NCI-H69 (cell line): Measurements from ENCODE around the gene APCDD1.
"Not testable (repeated sequence)": the region's sequence is repeated elsewhere in the genome, so short reads cannot be mapped to it uniquely, and the experiment has no call there.

Experiments used
- DNase-seq: peaks from one replicate; lab custom pipeline; 2025; lab: John Stamatoyannopoulos, UW

The APCDD1 gene

GRCh38 chr18:10463096-10463495 is 8.7 kb downstream of the APCDD1 start:
- no peak for DNase-seq

- no peak for DNase-seq
Observed at GRCh38 chr18:10463741-10464140, 9.3 kb downstream of the APCDD1 start.

- not testable (repeated sequence) for DNase-seq
Observed at GRCh38 chr18:10464161-10464648, 9.8 kb downstream of the APCDD1 start.

GRCh38 chr18:10465174-10465939 is 10.9 kb downstream of the APCDD1 start:
- DNase-seq = no peak

GRCh38 chr18:10470429-10470828 is 16.0 kb downstream of the APCDD1 start:
- DNase-seq = no peak

GRCh38 chr18:10471574-10471973 is 17.1 kb downstream of the APCDD1 start:
- DNase-seq = no peak

- no peak for DNase-seq
Observed at GRCh38 chr18:10473132-10473531, 18.7 kb downstream of the APCDD1 start.

GRCh38 chr18:10474309-10474708 is 19.9 kb downstream of the APCDD1 start:
- no peak for DNase-seq

- DNase-seq = no peak
Observed at GRCh38 chr18:10475276-10475653, 20.8 kb downstream of the APCDD1 start.

GRCh38 chr18:10475654-10476291 is 21.3 kb downstream of the APCDD1 start:
- DNase-seq = no peak

GRCh38 chr18:10476338-10476791 is 21.9 kb downstream of the APCDD1 start:
- DNase-seq = peak; percentile 93

GRCh38 chr18:10477121-10477862 is 22.9 kb downstream of the APCDD1 start:
- DNase-seq = peak; percentile 80

- DNase-seq = no peak
Observed at GRCh38 chr18:10477863-10478260, 23.4 kb downstream of the APCDD1 start.

- DNase-seq = no peak
Observed at GRCh38 chr18:10481831-10482230, 27.4 kb downstream of the APCDD1 start.

GRCh38 chr18:10482363-10482984 is 28.0 kb downstream of the APCDD1 start:
- no peak for DNase-seq

GRCh38 chr18:10482985-10483949 is 28.8 kb downstream of the APCDD1 start:
- no peak for DNase-seq

GRCh38 chr18:10485475-10485874 is 31.0 kb downstream of the APCDD1 start:
- DNase-seq = no peak

GRCh38 chr18:10486362-10486761 is 31.9 kb downstream of the APCDD1 start:
- DNase-seq = no peak

GRCh38 chr18:10487154-10487553 is 32.7 kb downstream of the APCDD1 start:
- DNase-seq = peak; percentile 87

GRCh38 chr18:10488017-10488416 is 33.6 kb downstream of the APCDD1 start:
- DNase-seq = no peak
